Measurements from ENCODE around the gene SLC35F5.
"Not testable (repeated sequence)": the region's sequence is repeated elsewhere in the genome, so short reads cannot be mapped to it uniquely, and the experiment has no call there.

The SLC35F5 gene

DNA sequence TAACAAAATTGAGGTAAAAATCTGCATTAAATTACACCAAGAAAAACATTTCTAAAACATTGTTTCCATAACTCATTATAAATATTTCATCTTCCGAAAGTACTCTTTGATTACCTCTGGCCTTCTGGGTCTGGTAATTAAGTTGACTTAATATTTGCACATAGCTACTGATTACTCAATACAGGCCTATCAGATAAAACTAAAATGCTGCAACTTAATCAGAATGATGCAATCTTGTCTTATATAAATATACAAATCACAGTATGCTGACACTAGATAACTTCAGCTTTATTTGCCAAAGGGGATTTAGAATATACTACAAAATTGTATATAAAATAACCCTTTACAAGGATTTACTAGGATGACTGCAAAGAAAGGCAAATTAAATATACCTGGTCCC, 49.3 kb downstream of the SLC35F5 start:
- H3K4me3 ChIP-seq (ENCODE audit: low read length), result no peak overlapping the region
- DNase-seq (ENCODE audit: low read depth), result no peak
- TF ChIP-seq, protein P1, sequence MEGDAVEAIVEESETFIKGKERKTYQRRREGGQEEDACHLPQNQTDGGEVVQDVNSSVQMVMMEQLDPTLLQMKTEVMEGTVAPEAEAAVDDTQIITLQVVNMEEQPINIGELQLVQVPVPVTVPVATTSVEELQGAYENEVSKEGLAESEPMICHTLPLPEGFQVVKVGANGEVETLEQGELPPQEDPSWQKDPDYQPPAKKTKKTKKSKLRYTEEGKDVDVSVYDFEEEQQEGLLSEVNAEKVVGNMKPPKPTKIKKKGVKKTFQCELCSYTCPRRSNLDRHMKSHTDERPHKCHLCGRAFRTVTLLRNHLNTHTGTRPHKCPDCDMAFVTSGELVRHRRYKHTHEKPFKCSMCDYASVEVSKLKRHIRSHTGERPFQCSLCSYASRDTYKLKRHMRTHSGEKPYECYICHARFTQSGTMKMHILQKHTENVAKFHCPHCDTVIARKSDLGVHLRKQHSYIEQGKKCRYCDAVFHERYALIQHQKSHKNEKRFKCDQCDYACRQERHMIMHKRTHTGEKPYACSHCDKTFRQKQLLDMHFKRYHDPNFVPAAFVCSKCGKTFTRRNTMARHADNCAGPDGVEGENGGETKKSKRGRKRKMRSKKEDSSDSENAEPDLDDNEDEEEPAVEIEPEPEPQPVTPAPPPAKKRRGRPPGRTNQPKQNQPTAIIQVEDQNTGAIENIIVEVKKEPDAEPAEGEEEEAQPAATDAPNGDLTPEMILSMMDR (conservative IDR thresholded peaks at IDR 0.05; ENCODE audit: low read length), result no peak

DNA sequence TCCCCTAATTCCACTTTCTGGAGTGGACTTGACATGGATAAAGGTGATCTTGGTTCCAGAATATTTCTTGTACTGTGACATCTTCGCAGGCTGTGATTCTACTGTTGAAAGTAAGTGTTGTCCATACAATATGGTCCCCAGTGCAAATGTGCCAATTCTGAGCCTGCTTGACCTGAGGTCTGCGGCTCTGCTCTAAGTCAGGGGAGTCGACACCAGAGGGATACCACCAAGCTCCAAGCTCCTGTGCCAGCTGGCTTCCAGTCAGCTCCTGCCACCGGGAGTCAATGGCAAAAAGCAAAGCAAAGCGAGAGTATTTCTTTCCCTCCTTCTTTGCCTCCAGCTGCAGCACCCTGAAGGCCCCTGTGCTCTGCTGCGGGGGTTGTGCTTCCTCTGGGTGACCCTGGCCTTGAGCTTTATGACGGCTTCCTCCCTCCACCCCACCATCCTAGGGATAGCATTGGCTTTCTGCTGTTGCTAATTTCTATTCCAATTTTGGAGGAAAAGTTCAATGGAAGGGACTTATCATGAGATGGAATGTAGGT, 50.4 kb downstream of the SLC35F5 start:
- DNase-seq (ENCODE audit: low read depth), result no peak
- TF ChIP-seq, protein P1 (conservative IDR thresholded peaks at IDR 0.05; ENCODE audit: low read length), result no peak
- H3K4me3 ChIP-seq (ENCODE audit: low read length), result no peak overlapping the region

DNA sequence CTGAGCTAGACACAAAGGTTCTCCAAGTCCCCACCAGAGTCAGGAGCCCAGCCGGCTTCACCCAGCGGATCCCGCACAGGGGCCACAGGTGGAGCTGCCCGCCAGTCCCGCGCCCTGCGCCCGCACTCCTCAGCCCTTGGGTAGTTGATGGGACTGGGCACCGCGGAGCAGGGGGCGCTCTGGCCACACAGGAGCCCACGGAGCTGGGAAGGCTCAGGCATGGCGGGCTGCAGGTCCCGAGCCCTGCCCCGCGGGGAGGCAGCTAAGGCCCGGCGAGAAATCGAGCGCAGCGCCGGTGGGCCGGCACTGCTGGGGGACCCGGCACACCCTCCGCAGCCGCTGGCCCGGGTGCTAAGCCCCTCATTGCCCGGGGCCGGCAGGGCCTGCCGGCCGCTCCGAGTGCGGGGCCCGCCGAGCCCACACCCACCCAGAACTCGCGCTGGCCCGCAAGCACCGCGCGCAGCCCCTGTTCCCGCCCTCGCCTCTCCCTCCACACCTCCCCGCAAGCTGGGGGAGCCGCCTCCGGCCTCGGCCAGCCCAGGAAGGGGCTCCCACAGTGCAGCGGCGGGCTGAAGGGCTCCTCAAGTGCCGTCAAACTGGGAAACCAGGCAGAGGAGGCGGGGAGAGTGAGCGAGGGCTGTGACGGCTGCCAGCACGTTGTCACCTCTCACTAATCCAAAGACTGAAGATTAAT, 52.0 kb downstream of the SLC35F5 start:
- not testable (repeated sequence) for DNase-seq (ENCODE audit: low read depth); H3K4me3 ChIP-seq (ENCODE audit: low read length)

DNA sequence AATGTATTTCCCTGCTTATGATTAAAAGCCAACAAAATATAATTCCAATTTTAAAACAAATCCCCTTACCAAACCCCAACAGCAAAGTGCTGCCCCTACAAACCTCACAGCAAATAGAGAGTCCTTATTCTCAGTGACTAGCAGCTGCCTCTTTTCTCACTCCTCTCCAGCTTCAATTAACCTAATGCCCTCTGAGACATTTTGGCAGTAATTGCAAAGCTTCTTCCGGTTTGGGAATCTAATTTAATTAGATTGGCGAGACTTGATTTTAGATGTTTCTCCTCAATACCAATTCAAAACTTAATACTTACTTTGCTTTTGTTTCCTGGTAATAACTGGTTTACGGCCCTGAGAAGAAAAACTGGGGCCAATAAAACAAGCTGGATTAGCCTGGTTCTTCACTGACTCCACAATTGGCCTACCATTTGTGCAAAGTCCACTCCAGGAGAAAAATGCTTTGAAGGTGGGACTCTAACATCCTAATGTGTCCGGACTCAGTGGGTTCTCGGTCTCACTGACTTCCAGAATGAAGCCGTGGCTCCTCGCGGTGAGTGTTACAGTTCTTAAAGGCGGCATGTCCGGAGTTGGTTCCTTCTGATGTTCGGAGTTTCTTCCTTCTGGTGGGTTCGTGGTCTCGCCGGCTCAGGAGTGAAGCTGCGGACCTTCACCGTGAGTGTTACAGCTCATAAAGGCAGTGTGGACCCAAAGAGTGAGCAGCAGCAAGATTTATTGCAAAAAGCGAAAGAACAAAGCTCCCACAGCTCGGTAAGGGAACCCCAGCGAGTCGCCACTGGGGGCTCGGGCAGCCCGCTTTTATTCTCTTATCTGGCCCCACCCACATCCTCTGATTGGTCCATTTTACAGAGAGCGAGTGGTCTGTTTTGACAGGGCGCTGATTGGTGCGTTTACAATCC, 52.8 kb downstream of the SLC35F5 start:
- DNase-seq (ENCODE audit: low read depth), result no peak
- H3K4me3 ChIP-seq (ENCODE audit: low read length), result no peak overlapping the region
- TF ChIP-seq, protein P1 (conservative IDR thresholded peaks at IDR 0.05; ENCODE audit: low read length), result no peak

DNA sequence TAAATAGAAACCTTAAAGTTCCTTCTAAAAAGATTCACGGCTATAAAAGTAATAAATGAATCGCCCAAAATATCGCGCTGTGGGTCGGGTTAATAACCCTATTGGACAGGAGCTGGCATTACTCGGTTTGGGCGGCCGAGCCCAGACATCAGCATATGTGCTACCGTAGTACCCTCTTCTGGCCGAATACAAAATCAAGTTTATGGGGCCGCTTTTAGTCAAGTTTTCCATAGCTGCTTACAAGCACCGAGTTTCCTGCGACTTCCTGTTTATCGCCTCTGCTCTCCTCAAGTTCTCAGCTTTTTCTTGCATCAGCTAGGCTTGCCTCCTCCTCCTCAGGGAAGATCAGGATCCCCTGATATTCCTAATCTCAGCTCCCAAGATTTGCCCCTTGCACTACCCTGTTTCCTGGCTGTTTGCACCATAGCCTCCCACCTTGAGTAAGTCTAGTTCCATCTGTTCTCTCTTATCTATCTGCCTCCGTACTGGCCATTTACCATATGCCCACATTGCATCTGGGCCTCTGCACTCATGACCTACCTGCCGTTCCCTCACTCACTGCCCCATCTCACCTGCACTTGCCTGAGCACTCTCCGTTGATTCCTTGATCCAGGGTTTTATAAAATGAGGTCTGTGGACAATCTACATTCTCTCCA, 56.1 kb downstream of the SLC35F5 start:
- no peak overlapping the region for H3K4me3 ChIP-seq (ENCODE audit: low read length)
- TF ChIP-seq, protein P1 (conservative IDR thresholded peaks at IDR 0.05; ENCODE audit: low read length), result no peak
- DNase-seq (ENCODE audit: low read depth), result no peak

DNA sequence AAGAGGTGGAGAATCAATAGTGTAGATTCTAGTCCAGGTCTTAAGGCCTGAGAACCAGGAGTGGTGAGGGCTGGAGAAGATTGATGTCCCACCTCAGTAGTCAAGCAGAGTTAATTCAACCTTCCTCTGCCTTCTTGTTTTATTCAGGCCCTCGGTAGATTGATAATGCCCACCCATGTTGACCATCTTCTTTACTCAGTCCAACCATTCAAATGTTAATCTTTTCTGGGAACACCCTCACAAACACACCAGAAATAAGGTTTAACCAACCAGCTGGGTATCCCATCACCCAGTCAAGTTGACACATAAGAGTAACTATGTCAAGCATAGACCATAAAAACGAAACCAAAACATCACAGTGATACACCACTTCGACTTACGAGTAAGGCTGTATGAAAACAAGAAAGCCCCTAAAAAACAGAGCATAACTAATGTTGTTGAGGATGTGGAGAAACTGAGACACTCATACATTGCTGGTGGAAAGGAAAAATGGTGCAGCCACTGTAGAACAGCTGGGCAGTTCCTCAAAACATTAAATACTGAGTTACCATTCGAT, 57.5 kb downstream of the SLC35F5 start:
- no peak for DNase-seq (ENCODE audit: low read depth)
- no peak overlapping the region for H3K4me3 ChIP-seq (ENCODE audit: low read length)
- TF ChIP-seq, protein P1 (conservative IDR thresholded peaks at IDR 0.05; ENCODE audit: low read length), result no peak

DNA sequence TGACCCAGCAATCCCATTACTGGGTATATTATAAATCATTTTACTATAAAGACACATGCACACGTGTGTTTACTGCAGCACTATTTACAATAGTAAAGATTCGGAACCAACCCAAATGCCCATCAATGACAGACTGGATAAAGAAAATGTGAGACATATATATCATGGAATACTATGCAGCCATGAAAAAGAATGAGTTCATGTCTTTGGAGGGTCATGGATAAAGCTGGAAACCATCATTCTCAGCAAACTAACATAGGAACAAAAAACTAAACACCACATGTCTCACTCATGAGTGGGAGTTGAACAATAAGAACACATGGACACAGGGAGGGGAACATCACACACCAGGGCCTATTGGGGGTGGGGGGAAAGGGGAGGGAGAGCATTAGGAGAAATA, 58.2 kb downstream of the SLC35F5 start:
- not testable (repeated sequence) for DNase-seq (ENCODE audit: low read depth); H3K4me3 ChIP-seq (ENCODE audit: low read length)
